ENCODE results near the gene MGA.
"Not testable (repeated sequence)": the region's sequence is repeated elsewhere in the genome, so short reads cannot be mapped to it uniquely, and the experiment has no call there.

Gene MGA

DNA sequence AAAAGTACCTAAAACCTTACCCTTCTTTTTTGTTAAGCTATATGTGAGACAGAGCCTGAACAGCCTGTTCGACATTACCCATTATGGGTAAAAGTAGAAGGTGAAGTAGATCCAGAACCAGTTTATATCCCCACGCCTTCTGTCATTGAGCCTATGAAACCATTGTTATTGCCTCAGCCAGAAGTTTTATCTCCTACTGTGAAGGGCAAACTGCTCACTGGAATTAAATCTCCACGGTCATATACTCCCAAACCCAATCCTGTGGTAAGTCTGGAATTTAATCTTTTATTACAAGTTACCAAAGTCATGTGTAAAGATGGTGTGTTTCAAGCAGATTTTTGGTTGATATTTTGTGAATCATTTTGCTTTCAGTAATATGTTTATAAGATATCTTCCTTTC lies 66.9 kb downstream of the MGA start:
- DNase-seq: no peak

DNA sequence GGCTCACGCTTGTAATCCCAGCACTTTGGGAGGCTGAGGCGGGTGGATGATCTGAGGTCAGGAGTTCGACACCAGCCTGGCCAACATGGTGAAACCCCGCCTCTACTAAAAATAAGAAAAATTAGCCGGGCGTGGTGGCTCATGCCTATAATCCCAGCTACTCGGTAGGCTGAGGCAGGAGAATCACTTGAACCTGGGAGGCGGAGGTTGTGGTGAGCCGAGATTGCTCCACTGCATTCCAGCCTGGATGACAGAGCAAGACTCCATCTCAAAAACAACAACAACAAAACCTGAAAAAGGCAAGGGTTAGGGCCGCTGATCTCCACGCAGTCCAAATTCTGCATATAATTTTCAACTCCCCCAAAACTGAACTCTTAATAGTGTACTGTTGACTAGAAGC lies 67.9 kb downstream of the MGA start:
- not testable (repeated sequence) for DNase-seq

DNA sequence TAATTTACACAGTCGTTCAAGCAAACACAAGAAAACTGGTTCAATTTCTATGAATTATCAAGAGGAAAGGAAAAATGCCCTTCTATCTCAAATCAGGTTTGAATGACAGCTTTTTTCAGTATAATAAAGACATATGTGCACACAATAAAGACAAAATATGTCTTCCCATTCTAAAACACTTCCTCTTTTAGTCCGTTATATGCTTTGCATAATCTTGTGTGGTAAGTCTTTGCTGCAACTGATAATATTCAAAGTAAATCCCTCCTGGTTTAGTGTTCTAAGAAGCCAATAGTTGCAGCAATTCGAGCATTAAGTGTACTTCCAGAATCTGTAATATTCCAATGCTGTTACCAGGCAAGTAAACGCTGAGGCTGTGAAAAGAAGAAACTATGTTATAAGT lies 70.3 kb downstream of the MGA start:
- DNase-seq: no peak

DNA sequence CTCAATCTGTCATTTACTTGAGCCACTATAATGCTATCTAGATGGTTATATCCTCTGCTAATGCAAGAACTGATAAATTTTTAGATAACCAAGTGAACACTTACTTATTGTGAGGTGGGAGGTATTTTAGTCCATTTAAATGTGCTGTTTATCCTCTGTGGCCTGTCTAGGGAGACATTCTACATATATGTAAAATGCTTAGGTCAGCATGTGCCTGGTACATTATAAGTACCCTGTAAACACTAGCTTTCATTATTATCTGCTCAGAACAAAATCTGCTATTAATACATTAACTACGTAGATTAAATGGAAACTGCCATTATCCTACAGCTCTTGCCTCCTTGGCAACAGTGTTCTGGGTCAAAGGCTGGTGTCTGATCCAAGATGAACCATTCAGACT lies 72.3 kb downstream of the MGA start:
- no peak for DNase-seq

DNA sequence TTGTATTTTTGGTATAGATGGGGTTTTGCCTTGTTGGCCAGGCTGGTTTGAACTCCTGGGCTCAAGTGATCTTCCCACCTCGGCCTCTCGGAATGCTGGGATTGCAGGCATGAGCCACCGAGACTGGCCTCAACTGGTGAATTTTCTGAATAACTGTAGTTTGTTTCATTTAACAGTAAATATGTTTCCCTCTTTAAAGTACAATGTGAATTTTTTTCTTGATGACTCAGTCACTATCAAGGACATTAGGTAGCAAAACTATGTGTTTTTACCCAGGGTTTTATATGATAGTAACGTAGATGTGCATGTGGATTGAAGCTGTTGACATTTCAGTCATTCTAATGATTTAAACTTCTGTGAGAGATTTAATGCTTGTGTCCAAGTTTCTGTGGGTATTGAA lies 73.9 kb downstream of the MGA start:
- DNase-seq: no peak

DNA sequence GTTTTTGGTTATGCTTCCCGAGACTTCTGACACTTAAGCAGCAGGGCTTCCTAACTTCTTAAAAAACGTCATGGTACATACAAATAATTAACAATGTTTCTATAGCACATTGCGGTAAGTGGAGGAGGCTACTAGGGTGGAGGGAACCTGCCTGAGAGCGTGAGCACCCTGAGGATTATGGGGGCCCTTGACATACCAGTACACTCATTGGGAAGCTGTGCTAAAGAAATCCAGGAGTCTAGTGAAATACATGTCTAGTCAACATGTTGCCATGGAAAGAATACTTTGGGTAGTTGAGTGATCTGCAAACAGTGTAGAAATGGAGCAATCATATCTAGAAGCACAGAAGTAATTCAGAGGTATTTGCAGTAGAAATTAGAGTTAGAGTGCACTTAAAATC lies 74.8 kb downstream of the MGA start:
- DNase-seq: no peak

DNA sequence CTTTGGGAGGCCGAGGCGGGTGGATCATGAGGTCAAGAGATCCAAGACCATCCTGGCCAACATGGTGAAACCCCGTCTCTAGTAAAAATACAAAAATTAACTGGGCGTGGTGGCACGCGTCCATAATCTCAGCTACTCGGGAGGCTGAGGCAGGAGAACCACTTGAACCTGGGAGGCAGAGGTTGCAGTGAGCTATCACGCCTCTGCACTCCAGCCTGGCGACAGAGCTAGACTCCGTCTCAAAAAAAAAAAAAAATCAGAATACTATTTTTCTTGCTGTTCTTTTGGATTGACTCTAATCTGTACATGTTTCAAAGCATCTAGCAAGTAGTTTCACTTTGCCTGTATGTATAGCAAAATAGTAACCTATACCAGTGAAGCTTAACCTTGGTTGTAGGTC lies 75.3 kb downstream of the MGA start:
- DNase-seq: not testable (repeated sequence)

DNA sequence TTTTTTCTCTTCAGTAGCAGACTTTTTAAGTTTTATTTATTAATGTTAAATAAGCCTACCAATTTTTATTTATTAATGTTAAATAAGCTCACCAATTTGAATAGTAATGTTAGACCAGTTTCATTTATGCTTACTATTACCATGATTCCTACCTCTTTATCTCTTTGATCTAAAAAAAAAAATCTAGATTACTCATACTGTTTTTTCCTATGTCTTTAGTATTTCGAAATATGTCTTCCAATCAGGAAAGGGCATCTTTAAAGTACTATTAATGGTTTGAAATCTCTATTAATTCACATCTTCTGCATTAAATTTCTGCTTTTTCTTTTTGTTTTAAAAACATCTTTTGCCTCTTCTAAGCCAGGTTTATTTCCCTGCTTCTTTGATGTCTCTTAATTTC lies 86.6 kb downstream of the MGA start:
- DNase-seq: no peak

DNA sequence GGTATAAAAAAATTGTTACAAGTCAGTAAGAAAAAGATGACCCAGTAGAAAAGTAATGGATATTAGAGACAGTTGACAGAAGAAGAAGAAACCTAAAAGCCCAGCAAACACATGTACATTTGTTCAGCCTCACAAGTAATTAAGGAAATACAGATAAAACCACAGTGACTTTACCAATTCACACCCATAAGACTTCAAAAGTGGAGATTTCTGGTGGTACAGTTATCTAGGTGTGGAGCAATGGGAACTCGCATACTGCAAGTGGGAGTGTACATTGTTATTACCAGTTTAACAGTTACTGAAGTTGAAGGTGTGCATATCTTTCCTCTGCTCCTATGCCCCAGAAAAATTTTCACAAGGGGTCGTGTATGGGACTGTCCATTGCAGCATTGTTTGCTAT lies 96.0 kb downstream of the MGA start:
- no peak for DNase-seq

DNA sequence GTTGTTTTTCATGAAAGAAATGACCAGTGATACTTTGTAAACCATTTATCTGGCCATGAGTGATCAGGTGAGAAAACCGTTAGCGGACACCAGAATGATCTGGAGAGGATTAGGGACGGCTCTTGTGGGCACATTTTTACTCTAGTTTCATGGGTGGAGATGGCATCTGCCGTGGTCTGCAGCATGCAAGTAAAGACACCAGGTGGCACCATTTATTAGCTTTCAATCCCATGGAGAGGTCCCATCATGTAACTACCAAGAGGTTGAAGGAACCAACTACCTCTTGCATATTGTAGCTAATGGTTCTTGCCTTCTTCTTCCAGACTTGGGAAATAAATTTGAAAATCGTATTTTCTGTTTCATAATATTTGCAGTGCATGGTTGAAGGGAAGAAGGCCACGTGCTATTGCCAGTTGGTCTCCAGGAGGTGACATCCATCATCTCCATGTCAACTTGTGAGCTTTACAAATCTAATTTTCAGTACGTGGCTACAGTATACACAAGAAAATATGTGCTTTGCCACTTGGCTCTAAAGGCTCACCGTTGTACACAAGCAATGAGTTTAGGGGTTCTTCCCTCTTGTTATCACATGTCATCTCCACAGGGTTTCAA lies 112.6 kb downstream of the MGA start:
- DNase-seq: peak; percentile 42 to 60

DNA sequence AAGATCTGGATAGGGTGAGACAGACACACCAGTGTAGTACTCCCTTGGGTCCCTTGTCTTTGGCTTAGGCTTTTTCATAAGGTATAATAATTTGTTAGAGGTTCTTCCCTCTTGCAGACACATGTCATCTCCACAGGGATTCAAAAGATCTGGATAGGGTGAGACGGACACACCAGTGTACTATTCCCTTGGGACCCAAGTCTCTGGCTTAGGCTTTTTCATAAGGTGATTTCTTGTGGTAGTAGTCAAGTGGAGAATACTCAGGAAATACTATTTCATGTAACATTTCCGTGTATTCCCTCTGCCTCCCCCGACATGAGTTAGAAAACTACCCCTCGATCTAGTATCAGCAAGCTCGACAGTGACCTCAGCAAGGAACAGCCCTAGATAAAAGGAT lies 113.1 kb downstream of the MGA start:
- no peak for DNase-seq

DNA sequence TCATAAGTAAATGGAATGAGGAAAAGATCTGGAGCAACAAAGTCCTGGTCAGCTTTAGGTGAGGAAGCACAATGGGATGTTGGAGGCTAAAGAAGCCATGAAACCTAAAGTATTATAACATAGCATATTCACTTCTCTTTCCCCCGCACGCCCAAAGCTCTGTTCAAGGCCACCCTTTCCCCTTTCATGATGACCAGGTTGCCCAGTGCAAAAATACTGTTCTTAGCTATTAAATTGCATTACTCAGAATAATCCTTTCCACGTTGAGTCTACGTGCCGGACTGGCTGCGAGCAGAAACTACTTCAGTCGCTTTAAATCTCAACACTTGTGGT lies 113.5 kb downstream of the MGA start:
- no peak for DNase-seq

DNA sequence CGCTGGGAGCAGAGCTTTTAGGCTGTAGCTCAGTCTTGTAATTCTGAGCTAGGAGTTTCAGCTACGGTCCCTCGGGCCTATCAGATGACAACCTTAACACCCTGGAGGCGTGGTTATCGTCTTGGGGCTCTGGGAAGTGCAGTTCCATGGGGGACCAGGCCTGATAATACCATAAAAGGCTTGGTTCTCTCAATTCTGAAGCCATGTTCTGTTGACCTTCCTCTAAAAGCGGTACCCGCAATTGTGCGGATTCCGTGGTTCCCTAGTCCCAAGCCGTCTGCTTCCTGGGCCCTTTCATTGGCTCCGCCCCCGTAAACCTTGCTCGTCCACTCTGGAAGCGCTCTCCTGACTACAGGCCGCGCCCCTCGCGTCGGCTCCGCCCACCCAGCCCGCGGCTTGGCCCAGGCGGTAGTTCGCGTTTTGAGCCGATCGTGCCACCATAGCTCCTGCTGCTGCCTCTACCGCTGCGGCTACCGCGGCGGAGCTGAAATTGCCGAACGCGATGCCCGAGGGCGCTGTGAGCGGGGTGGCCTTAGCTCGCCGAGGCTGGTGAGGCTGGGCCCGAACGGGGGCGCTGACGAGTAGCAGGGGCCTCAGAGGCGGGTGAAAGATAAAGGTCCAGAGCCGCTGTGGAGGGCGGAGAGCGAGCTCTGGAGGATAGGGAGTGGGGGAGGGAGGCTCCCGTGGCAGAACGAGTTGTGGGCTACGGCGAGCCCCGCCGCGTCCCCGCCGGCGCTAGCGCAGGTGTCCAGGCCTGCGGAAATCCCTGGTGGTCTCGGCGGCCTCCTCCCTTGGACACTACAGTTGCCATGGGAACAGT lies 114.1 kb downstream of the MGA start, which contains the start of gene MAPKBP1:
TSS of gene MAPKBP1 (plus strand) at position 423 of the 820 bp plus-strand sequence. CDS start 792 bp downstream, outside the sequence.
- DNase-seq: peak; percentile 94 to 96

DNA sequence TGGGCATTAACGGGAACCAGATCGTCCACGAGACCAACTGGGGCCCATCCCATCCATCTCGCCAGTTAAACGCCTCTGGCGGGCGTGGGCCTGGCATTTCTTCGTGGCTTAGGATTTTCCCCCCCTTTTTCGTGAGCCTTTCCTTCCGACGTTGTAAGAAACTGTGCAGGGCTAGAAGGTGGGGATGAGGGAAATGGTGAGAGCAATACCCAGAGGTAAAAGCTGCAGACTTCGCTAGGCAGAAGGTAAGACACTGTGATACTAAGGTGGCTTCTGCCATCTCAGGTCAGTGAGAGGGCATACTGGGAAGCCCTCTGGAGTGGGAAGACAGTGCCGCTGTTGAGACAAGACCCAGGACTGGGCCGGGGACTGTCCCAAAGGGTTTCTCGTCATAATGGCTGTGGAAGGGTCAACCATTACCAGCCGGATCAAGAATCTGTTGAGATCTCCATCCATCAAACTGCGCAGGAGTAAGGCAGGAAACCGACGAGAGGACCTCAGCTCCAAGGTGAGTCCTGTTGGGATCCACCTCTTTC lies 114.7 kb downstream of the MGA start:
- DNase-seq: no peak

DNA sequence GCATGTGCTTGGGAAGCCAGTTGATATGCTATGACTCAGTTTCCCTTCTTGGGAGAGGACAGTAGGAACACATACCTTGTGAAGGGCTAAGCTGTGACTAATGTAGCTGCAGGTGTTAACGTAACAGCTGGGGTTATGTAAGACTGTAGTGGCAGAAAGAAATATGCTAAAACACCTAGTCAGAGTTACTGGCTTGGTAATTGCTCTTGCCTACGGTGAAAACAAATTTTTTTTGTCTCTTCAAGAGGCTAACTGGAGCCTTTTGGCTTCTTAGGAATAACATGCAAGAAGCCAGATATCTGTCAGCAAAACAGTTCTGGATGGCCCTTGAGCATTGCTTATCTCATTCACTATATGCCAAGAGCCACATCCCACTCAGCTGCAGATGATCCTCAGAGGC lies 115.4 kb downstream of the MGA start:
- DNase-seq: no peak

DNA sequence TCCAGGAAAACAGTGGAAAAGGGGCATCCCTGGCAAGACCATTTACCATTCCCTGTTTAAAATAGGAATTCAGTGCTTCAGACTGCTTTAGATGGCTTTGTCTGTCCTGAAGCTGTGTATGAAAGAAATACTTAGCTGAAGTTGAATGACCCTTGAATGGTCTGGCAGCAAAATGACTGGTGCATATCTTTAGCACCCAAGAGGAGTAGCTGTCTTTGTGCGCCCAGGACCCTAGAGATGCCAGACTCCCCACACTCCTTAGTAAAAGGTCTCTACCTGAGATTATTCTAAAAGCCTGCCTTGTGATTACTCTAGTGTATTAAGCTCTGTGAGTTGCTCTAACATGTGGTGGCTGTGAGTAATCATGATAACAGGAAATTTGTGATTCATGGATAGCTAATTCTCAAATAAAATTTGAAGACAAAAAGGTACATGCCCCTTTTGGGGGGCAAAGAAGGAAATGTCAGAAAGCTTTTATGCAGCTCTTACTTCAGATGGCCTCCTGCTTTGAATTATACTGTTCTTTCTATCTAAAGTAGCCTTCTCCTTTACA lies 117.3 kb downstream of the MGA start:
- no peak for DNase-seq

DNA sequence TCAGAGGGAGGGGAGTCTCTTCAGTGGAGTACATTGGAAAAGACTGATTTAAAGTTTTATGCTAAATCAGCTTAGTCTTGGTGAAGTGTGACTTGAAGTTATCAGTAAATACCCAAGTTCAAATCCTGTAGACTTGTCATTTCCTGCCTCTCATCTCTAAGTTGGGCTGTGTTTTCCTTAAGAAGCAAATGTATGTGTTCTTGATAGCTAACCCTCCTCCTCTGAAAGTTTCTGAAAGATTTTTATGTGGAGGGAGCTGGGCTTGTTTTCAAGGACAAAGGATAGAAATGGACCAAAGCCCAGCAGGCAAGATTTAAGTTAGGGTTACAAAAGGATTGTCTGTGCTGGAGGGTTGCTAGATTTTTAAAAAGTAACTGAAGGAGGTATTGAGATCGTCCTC lies 118.3 kb downstream of the MGA start:
- DNase-seq: no peak

DNA sequence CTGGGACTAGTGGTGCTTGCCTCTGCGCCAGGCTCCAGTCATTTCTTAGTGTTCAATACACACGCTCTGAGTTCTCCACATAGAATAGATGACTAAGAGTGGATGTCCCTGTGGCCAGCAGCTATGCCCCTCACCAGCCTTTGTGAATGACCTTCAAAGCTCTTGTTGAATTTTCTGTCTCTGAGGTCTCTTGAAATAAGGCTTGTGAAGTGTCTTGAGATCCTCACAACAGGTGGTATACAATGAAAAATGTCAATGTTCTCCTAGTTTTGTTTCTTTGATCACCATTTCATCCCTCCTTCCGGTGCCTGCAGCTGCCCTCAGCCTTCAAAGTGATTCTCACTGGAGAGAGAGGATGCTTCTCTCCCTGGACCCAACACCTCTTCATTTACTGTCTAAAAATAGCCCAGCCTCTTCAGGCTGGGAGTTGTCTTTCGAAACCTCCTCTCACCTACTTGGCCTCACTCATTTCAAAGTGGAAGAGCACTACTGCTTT lies 119.5 kb downstream of the MGA start:
- no peak for DNase-seq

DNA sequence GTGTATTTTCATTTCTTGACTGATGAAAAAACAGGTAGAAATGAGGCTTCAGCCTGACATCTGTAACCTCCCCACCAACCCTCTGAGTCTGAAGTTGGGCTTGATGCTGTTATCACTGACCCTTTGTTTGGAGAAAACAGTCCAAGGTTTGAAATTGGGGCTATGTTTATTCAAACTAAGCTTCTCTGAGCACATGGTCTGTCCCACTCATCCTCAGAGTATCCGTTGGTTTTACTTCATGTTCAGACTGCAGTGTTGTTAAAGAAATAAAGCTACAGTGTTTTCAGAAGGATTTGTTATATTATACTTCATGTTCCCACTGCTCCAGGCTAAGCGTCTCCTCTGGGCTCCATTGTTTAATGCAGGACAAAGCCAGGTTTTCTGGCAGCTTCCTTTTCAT lies 120.1 kb downstream of the MGA start:
- no peak for DNase-seq

DNA sequence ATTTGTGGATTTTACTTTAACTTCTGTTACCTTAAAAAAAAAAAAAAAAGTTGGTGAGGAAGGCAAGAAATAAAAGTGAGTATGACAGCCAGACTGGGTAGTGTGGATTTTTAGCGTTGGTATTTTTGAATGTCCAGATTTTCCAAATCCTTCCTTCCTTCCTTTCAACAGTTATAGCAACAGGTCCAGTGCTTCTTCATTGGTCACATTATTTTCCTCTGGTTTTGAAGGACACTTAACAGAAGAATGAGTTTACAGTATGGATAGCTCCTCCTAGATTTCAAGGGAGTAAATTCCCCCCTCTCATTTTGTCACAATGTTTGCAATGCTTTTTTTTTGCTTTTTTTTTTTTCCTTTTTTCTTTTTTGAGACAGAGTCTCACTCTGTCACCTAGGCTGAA lies 120.5 kb downstream of the MGA start:
- no peak for DNase-seq

DNA sequence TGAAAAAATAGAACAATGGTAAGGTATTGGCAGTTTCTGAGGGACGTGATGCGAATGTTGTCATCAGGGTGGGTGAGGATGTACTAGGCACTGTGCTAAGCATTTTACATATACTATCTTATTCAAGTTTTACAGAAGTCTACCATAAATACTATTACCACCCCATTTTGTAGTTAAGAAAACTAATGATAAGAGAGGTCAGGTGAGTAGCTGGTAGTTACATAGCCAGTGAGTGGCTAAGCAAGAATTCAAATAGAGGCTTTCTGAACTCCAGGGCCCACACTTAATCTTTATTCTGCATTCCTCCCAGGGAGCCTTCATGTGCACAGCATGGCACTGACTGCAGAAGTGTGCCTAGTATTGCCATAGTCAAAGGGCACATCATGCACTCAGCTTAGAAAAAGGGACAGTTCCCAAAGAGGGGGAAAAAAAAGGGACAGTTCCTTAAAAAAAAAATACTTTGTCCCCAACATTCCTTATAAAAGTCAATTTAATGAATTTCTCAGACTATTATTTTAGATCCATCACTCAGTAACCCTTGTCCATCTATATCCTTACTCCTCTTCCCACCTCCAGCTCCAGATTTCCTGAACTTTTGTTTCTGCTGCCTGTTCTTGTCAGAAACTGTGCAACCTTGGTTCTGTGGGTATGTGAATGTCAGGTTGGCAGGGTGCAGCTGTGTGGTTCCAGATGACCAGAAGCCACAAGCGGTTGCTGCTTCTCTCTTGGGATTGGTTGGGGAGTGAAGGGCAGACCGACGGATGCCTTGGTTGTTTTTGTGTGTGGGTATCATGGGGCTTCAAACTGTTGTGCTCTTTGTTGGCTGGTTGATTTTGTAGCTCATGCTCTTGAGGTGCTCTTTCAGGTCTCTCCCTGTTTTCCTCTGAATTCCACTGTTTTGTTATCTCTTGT lies 122.4 kb downstream of the MGA start:
- no peak for DNase-seq

DNA sequence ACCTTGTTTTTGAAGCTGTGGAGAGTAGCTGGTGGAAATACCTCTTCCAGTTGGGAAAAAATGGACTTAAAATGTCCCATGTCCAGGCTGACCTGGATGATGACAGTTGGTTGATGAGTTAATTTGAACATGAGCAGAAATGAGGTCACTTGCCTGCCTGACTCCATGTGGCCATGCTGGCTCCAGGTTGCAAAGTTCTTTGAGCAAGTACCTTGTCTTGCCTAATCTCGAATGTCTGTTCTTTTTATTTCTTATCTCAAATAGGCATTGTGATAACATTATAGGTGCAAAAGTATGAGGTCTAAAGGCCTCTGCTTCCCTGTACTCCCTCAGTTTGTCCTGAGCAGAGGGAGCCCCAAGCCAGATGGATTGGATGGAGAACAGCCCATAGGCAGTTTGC lies 123.1 kb downstream of the MGA start:
- DNase-seq: no peak

DNA sequence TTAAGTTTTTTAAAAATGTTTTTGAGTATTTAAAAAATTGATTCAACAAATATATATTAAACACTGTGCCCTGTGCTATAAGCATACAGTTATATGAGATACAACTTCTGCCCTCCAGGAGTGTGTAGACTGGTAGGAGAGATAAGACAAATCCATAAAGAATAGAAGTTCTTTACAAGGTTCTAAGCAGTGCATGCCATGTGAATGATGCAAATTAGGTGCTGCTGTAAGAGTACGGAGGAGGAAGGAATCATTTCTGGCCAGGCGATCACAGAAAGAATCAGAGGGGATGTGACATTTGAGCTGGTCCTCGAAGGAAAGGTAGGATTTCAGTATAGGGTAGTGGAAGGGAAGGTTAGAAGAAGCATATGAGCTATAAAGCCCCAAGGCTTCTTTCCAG lies 128.1 kb downstream of the MGA start:
- no peak for DNase-seq
